PC-9 (cell line): ENCODE results near the gene RIMBP2. TPM values are rescaled to one million over a fixed set of nuclear protein-coding genes. Genes with fewer than 3 reads are reported as not detected.

ENCODE experiments used
- BruUV-seq: library from RNA; stranded (reverse); fragments of 400-500 nt; replicated peaks from 2 replicates; lab custom pipeline; 2021; lab: Mats Ljungman, UMichigan
- CTCF ChIA-PET: fragments of 300-600 bp; sonication (Branson Sonifier 250); formaldehyde crosslinking; loops from one replicate; lab custom pipeline; 2022; ENCODE audit warnings: antibody characterized with exemption; lab: Charles Lee
- POLR2A ChIA-PET: fragments of 300-600 bp; sonication (Branson Sonifier 250); formaldehyde crosslinking; loops from one replicate; lab custom pipeline; 2022; ENCODE audit warnings: antibody characterized with exemption; ENCODE audit not compliant: unreplicated experiment; lab: Charles Lee
- DNase-seq, 2 experiments: peaks; one replicate each; pipeline versions ENCODE4 v3.0.0 to v3.0.0-alpha.2; 2015 to 2022; ENCODE audit warnings: mixed read lengths in 1 of 2
- H2AFZ ChIP-seq: fragments of 200-600 bp; sonication (generic); 2 replicates; pipeline ENCODE4 v1.8.1; 2017; ENCODE audit warnings: antibody characterized with exemption
- H3F3A ChIP-seq: fragments of 200-600 bp; sonication (generic); 2 replicates; pipeline ENCODE4 v1.8.1; 2017; ENCODE audit warnings: antibody characterized with exemption, mild to moderate bottlenecking, low read depth; ENCODE audit not compliant: insufficient read depth
- H3K27ac ChIP-seq: fragments of 200-600 bp; sonication (generic); 2 replicates; pipeline ENCODE4 v1.6.1; 2016; ENCODE audit warnings: mixed run types
- H3K27me3 ChIP-seq: fragments of 200-600 bp; sonication (generic); 2 replicates; pipeline ENCODE4 v1.6.1; 2016; ENCODE audit warnings: low read depth, mixed run types; ENCODE audit not compliant: insufficient read depth
- H3K36me3 ChIP-seq: fragments of 200-600 bp; sonication (generic); 2 replicates; pipeline ENCODE4 v1.6.1; 2016; ENCODE audit warnings: low read depth, mixed run types
- H3K4me1 ChIP-seq: fragments of 200-600 bp; sonication (generic); replicated peaks from 2 replicates; pipeline ENCODE4 v1.6.1; 2016; ENCODE audit warnings: mixed run types; ENCODE audit not compliant: insufficient read depth
- H3K4me2 ChIP-seq: fragments of 200-600 bp; sonication (generic); 2 replicates; pipeline ENCODE4 v1.6.1; 2017; ENCODE audit warnings: mixed run types
- H3K4me3 ChIP-seq: fragments of 200-600 bp; sonication (generic); 2 replicates; pipeline ENCODE4 v1.6.1; 2016; ENCODE audit warnings: mixed run types
- H3K79me2 ChIP-seq: fragments of 200-600 bp; sonication (generic); 2 replicates; pipeline ENCODE4 v1.6.1; 2017; ENCODE audit warnings: low read depth, mixed run types
- H3K9me2 ChIP-seq: fragments of 200-600 bp; sonication (generic); 2 replicates; pipeline ENCODE4 v1.8.1; 2017; ENCODE audit warnings: mild to moderate bottlenecking; ENCODE audit not compliant: insufficient read depth
- H3K9me3 ChIP-seq: fragments of 200-600 bp; sonication (generic); 2 replicates; pipeline ENCODE4 v1.8.1; 2016; ENCODE audit warnings: low read depth; ENCODE audit not compliant: insufficient read depth
- H4K20me1 ChIP-seq: fragments of 200-600 bp; sonication (generic); 2 replicates; pipeline ENCODE4 v1.8.1; 2017; ENCODE audit not compliant: insufficient read depth
- CTCF ChIP-seq: fragments of 200-600 bp; sonication (generic); conservative IDR thresholded peaks from 2 replicates; pipeline ENCODE4 v1.6.1; 2017; ENCODE audit warnings: mixed run types, antibody characterized with exemption, mild to moderate bottlenecking, moderate library complexity
- EZH2 ChIP-seq: fragments of 200-600 bp; sonication (generic); IDR thresholded peaks from 2 replicates; pipeline ENCODE4 v1.8.0; 2017; ENCODE audit warnings: antibody characterized with exemption, low read depth
- intact Hi-C: fragments of 100-400 bp; cut with micrococcal nuclease; formaldehyde crosslinking; loops from one replicate; pipeline ENCODE4 v1.10.0; 2022; ENCODE audit not compliant: unreplicated experiment
- total RNA-seq: library from RNA; stranded (reverse); gene quantifications from 2 replicates; pipeline ENCODE4 v1.2.3, GENCODE V29; 2021

RIMBP2 gene
- total RNA-seq, 1 experiment from 2014 or later: not detected

- Histone ChIP-seq H3K4me1 (no peaks in the 10 kb centered on the region), H3K36me3 (no peaks in the 10 kb centered on the region), H3K9me2 (no peaks in the 10 kb centered on the region), H3K4me3 (no peak overlapping the region), H3K27ac (no peak overlapping the region), H4K20me1 (no peaks in the 10 kb centered on the region), H3F3A (no peaks in the 10 kb centered on the region), H3K27me3 (peaks cover 67% of the 10 kb centered on the region), H2AFZ (no peak overlapping the region), H3K9me3 (no peaks in the 10 kb centered on the region), H3K4me2 (no peak overlapping the region), H3K79me2 (no peaks in the 10 kb centered on the region)
- intact Hi-C loops: no loop called here
- no peak for DNase-seq
- TF ChIP-seq EZH2 (no peak), CTCF (no peak)
- BruUV-seq: no TSS peak
- ChIA-PET CTCF (no interaction called here), POLR2A (interaction anchor here (0.6 kb wide), 1 partner anchor 742 kb away, joined by 3 read pairs; no protein-coding TSS in a partner anchor)
These were observed 364.8 kb downstream of the RIMBP2 start for GRCh38 chr12:130351326-130351725.

GRCh38 chr12:130350715-130351114 is 365.4 kb downstream of the RIMBP2 start:
- Histone ChIP-seq H3K4me2 (no peak overlapping the region), H3K4me3 (no peak overlapping the region), H3K27ac (no peak overlapping the region), H3K9me2 (no peaks in the 10 kb centered on the region), H4K20me1 (no peaks in the 10 kb centered on the region), H3K36me3 (no peaks in the 10 kb centered on the region), H3K9me3 (no peaks in the 10 kb centered on the region), H3K79me2 (no peaks in the 10 kb centered on the region), H2AFZ (no peak overlapping the region), H3K4me1 (no peaks in the 10 kb centered on the region), H3F3A (no peaks in the 10 kb centered on the region), H3K27me3 (peaks cover 64% of the 10 kb centered on the region)
- ChIA-PET CTCF (no interaction called here), POLR2A (no interaction called here)
- intact Hi-C loops: no loop called here
- TF ChIP-seq CTCF (no peak), EZH2 (no peak)
- no peak for DNase-seq
- BruUV-seq: no TSS peak

- DNase-seq: no peak
- H3K4me2 ChIP-seq: no peak overlapping the region
- H2AFZ ChIP-seq: no peak overlapping the region
- no peaks in the 10 kb centered on the region for H3F3A ChIP-seq
- H3K36me3 ChIP-seq: no peaks in the 10 kb centered on the region
- intact Hi-C loops: no loop called here
- H3K27me3 ChIP-seq: peaks cover 40% of the 10 kb centered on the region; the same call in 1 of the 2 replicates
- no peak overlapping the region for H3K27ac ChIP-seq
- ChIA-PET CTCF (no interaction called here), POLR2A (no interaction called here)
- BruUV-seq: no TSS peak
- no peaks in the 10 kb centered on the region for H3K9me2 ChIP-seq
- no peaks in the 10 kb centered on the region for H3K79me2 ChIP-seq
- no peaks in the 10 kb centered on the region for H4K20me1 ChIP-seq
- no peaks in the 10 kb centered on the region for H3K9me3 ChIP-seq
- TF ChIP-seq EZH2 (no peak), CTCF (no peak)
- H3K4me1 ChIP-seq: no peaks in the 10 kb centered on the region
- H3K4me3 ChIP-seq: no peak overlapping the region
These were observed 368.5 kb downstream of the RIMBP2 start for GRCh38 chr12:130347588-130347987.

Other genes starting within 250 kb of the RIMBP2 start
- gene STX2, start 123.0 kb upstream of the RIMBP2 start, total RNA-seq: 8.2 and 9.7 TPM in 2 replicates
- gene RAN, start 155.8 kb upstream of the RIMBP2 start, total RNA-seq: 894 and 1,079 TPM in 2 replicates
- not detected in 2 replicates for gene ADGRD1, start 237.6 kb upstream of the RIMBP2 start, total RNA-seq